Neural cell (in vitro differentiated cells): ENCODE measurements around the gene DYRK3. TPM values are rescaled to one million over a fixed set of nuclear protein-coding genes. Genes with fewer than 3 reads are reported as not detected.

Experiments used
- H2AFZ ChIP-seq: fragments of 200-600, 300-800 bp; sonication (generic), shearing (Covaris generic); 2 replicates; pipeline ENCODE4 v1.6.0; 2014; ENCODE audit warnings: low read depth, mild to moderate bottlenecking, antibody characterized with exemption, low read length, moderate library complexity
- H3F3A ChIP-seq: fragments of 200-600 bp; shearing (Covaris generic); 2 replicates; pipeline ENCODE4 v1.6.1; 2016; ENCODE audit warnings: mild to moderate bottlenecking, moderate library complexity, mixed read lengths, antibody characterized with exemption, low read length; ENCODE audit not compliant: insufficient read depth, poor library complexity, severe bottlenecking
- H3K27ac ChIP-seq: fragments of 200-600, 300-800 bp; sonication (generic), shearing (Covaris generic); 2 replicates; pipeline ENCODE4 v1.5.1; 2014; ENCODE audit warnings: mild to moderate bottlenecking, low read length, moderate library complexity
- H3K27me3 ChIP-seq: fragments of 300-800, 200-600 bp; sonication (generic), shearing (Covaris generic); 2 replicates; pipeline ENCODE4 v1.6.0; 2014; ENCODE audit warnings: mild to moderate bottlenecking, low read depth, low read length, moderate library complexity; ENCODE audit not compliant: insufficient read depth
- H3K36me3 ChIP-seq: fragments of 300-800, 200-600 bp; sonication (generic), shearing (Covaris generic); 2 replicates; pipeline ENCODE4 v1.5.1; 2014; ENCODE audit warnings: mild to moderate bottlenecking, antibody characterized with exemption, low read length, moderate library complexity; ENCODE audit not compliant: insufficient read depth
- H3K4me2 ChIP-seq: fragments of 300-800, 200-600 bp; sonication (generic), shearing (Covaris generic); 2 replicates; pipeline ENCODE4 v1.6.0; 2014; ENCODE audit warnings: mild to moderate bottlenecking, low read length
- H3K4me3 ChIP-seq: fragments of 300-800, 200-600 bp; sonication (generic), shearing (Covaris generic); 2 replicates; pipeline ENCODE4 v1.5.1; 2014; ENCODE audit warnings: mild to moderate bottlenecking, low read length, moderate library complexity
- H3K79me2 ChIP-seq: fragments of 200-600 bp; shearing (Covaris generic); replicated peaks from 2 replicates; pipeline ENCODE4 v1.6.0; 2014; ENCODE audit warnings: mild to moderate bottlenecking, low read length, moderate library complexity; ENCODE audit not compliant: insufficient read depth
- H3K9ac ChIP-seq: fragments of 300-800, 200-600 bp; sonication (generic), shearing (Covaris generic); 2 replicates; pipeline ENCODE4 v1.6.1; 2016; ENCODE audit warnings: mild to moderate bottlenecking, low read length, mixed read lengths
- H3K9me2 ChIP-seq: fragments of 200-600 bp; shearing (Covaris generic); 2 replicates; pipeline ENCODE4 v1.6.1; 2016; ENCODE audit warnings: mild to moderate bottlenecking, low read length, mixed read lengths; ENCODE audit not compliant: insufficient read depth
- H3K9me3 ChIP-seq: fragments of 200-600, 300-800 bp; sonication (generic), shearing (Covaris generic); 2 replicates; pipeline ENCODE4 v1.6.1; 2016; ENCODE audit warnings: mild to moderate bottlenecking, mixed run types, low read length, moderate library complexity, mixed read lengths
- H4K20me1 ChIP-seq: fragments of 200-600 bp; shearing (Covaris generic); 2 replicates; pipeline ENCODE4 v1.6.1; 2016; ENCODE audit warnings: mild to moderate bottlenecking, mixed run types; ENCODE audit not compliant: insufficient read depth
- CTCF ChIP-seq: fragments of 450-650 bp; IDR thresholded peaks from 2 replicates; pipeline ENCODE4 v1.5.1; 2014; ENCODE audit warnings: antibody characterized with exemption, mild to moderate bottlenecking, moderate library complexity; ENCODE audit not compliant: poor library complexity, severe bottlenecking
- EP300 ChIP-seq: fragments of 450-650 bp; conservative IDR thresholded peaks from 2 replicates; pipeline ENCODE4 v1.6.1; 2014; ENCODE audit warnings: antibody characterized with exemption, mild to moderate bottlenecking, moderate library complexity; ENCODE audit not compliant: poor library complexity, severe bottlenecking
- EZH2 ChIP-seq: fragments of 200-600, 300-800 bp; shearing (Covaris generic), sonication (generic); IDR thresholded peaks from 2 replicates; pipeline ENCODE4 v1.6.1; 2014; ENCODE audit warnings: antibody characterized with exemption, low read length, borderline replicate concordance, mild to moderate bottlenecking; ENCODE audit not compliant: insufficient read depth, poor library complexity, severe bottlenecking
- MXI1 ChIP-seq: fragments of 450-650 bp; conservative IDR thresholded peaks from 2 replicates; pipeline ENCODE4 v1.6.1; 2014; ENCODE audit warnings: antibody characterized with exemption, mild to moderate bottlenecking; ENCODE audit not compliant: poor library complexity, severe bottlenecking
- POLR2AphosphoS5 ChIP-seq: IDR thresholded peaks from 2 replicates; pipeline ENCODE4 v1.6.1; 2012
- RAD21 ChIP-seq: fragments of 450-650 bp; conservative IDR thresholded peaks from 2 replicates; pipeline ENCODE4 v1.6.1; 2014; ENCODE audit warnings: antibody characterized with exemption, mild to moderate bottlenecking, moderate library complexity
- REST ChIP-seq: IDR thresholded peaks from 2 replicates; pipeline ENCODE4 v1.6.1; 2012; ENCODE audit warnings: borderline replicate concordance
- SMC3 ChIP-seq: fragments of 450-650 bp; conservative IDR thresholded peaks from 2 replicates; pipeline ENCODE4 v1.6.1; 2014; ENCODE audit warnings: antibody characterized with exemption, mild to moderate bottlenecking, moderate library complexity; ENCODE audit not compliant: poor library complexity
- TAF1 ChIP-seq: IDR thresholded peaks from 2 replicates; pipeline ENCODE4 v1.6.1; 2012; ENCODE audit warnings: low read depth
- polyA plus RNA-seq: library from polyadenylated mRNA; depleted of rRNA; stranded (reverse); fragments of >200 nt; gene quantifications from 2 replicates; pipeline ENCODE4 v1.2.3, GENCODE V29; 2014

The DYRK3 gene
- polyA plus RNA-seq, 1 donor from 2014 or later, result 7.5 TPM

GRCh38 chr1:206668351-206668750 lies 33.0 kb downstream of the DYRK3 start:
- no peak overlapping the region for H3K4me3 ChIP-seq
- H3K79me2 ChIP-seq, result no peaks in the 10 kb centered on the region
- H3K9me2 ChIP-seq, result no peaks in the 10 kb centered on the region
- H3K9me3 ChIP-seq, result no peaks in the 10 kb centered on the region
- no peaks in the 10 kb centered on the region for H4K20me1 ChIP-seq
- TF ChIP-seq MXI1 (no peak), CTCF (no peak), EZH2 (no peak), POLR2AphosphoS5 (no peak), TAF1 (no peak), REST (no peak), EP300 (no peak), RAD21 (no peak), SMC3 (no peak)
- H3K36me3 ChIP-seq, result no peaks in the 10 kb centered on the region
- H3K27me3 ChIP-seq, result peaks cover 14% of the 10 kb centered on the region
- H3F3A ChIP-seq, result no peaks in the 10 kb centered on the region
- no peak overlapping the region for H2AFZ ChIP-seq
- H3K9ac ChIP-seq, result no peak overlapping the region
- H3K4me2 ChIP-seq, result no peak overlapping the region
- no peak overlapping the region for H3K27ac ChIP-seq

GRCh38 chr1:206668874-206669410 lies 33.6 kb downstream of the DYRK3 start:
- Histone ChIP-seq H3K4me3 (no peak overlapping the region), H3K27ac (no peak overlapping the region), H3K79me2 (no peaks in the 10 kb centered on the region), H3K36me3 (no peaks in the 10 kb centered on the region), H2AFZ (no peak overlapping the region), H3F3A (no peaks in the 10 kb centered on the region), H3K9me2 (no peaks in the 10 kb centered on the region), H4K20me1 (no peaks in the 10 kb centered on the region), H3K9me3 (no peaks in the 10 kb centered on the region), H3K27me3 (peaks cover 8% of the 10 kb centered on the region), H3K9ac (no peak overlapping the region), H3K4me2 (no peak overlapping the region)
- no peak for TF ChIP-seq SMC3
- no peak for TF ChIP-seq EP300
- TF ChIP-seq TAF1, result no peak
- no peak for TF ChIP-seq EZH2
- no peak for TF ChIP-seq CTCF
- no peak for TF ChIP-seq POLR2AphosphoS5
- no peak for TF ChIP-seq MXI1
